KBM-7 (cell line): ENCODE data around the gene PLXND1.
"Not testable (repeated sequence)": the region's sequence is repeated elsewhere in the genome, so short reads cannot be mapped to it uniquely, and the experiment has no call there.

Experiments used
- DNase-seq: peaks from one replicate; pipeline ENCODE4 v3.0.0-alpha.2; 2015
- in situ Hi-C: fragments of 300-500 bp; cut with MboI; formaldehyde crosslinking; loops from 2 replicates; pipeline ENCODE4 v1.14.3; 2020; ENCODE audit warnings: low sequenced_read_pairs, low pct_unique_long_range_greater_than_20kb, mixed read lengths

The PLXND1 gene

DNA sequence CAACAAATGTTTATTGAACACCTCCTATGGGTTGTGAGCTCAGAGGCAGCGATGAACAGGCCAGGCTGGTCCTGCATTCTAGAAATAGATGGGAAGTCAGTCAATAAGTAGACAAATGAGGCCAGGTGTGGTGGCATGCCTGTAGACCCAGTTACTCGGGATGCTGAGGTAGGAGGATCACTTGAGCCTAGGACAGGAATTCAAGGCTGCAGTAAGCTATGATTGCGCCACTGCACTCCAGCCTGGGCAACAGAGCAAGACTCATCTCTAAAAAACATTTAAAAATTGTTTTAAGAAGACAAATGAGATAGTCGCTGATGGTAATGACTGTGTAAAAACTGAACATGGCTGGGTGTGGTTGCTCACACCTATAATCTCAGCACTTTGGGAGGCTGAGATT is 82.4 kb downstream of the PLXND1 start:
- no peak for DNase-seq
- in situ Hi-C loops = no loop called here

DNA sequence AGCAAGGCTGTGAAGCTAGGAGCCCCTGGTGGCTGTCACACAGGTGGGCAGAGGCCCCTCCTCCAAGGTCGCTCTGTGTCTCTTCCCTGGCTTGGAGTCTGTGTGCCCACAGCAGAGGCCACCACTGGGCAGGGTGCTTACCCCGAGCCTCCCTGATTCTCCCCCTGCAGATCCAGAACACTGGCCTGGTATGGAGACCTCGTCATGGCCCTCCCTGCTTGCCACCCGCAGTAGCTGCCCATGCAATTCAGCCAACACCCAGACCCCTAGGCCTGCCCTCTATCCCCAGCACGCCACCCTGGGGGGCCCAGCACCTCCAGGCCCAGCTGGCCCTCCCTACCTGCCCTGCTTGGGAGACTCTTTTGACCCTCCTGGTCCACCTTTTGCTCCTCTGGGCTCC is 83.5 kb downstream of the PLXND1 start:
- DNase-seq = no peak
- in situ Hi-C loops = no loop called here

DNA sequence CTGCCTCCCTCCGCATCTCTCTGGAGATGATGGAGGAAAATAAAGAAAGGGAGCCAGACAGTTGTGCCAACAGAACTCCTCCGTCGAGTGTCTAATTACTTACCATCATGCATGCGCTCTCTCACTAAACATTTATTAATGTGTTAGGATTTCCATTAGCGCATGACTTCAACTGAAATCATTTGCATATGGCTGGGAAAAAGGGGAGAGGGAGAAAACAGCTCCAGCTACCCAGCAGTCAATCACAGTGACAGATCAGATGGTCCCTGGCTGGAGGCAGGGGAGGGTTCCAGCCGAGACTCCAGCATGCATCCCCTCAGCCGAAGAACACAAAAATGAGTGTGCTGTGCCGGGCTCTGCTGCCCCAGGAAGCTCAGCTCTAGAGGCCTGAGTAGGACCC is 84.9 kb downstream of the PLXND1 start:
- no peak for DNase-seq
- in situ Hi-C loops = no loop called here

DNA sequence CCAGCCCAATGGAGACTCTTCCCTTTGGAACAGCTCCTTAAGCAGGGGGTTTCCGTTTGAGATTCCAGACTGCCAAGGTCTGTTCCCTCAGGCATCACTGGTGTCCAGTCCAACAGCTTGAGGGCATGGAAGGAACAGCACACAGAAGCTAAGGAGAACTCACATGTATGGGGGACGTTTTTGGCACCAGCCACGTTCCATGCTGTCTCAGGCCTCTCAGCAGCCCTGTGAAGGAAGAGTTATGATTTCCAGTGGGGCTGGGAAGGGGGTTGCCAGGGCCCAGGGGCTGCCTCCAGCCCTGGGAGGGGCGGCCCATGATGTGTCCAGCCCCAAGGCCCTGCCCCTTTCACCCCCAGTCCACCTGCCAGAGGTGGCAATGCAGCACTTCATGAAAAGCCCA is 85.5 kb downstream of the PLXND1 start:
- DNase-seq = no peak
- in situ Hi-C loops = no loop called here

DNA sequence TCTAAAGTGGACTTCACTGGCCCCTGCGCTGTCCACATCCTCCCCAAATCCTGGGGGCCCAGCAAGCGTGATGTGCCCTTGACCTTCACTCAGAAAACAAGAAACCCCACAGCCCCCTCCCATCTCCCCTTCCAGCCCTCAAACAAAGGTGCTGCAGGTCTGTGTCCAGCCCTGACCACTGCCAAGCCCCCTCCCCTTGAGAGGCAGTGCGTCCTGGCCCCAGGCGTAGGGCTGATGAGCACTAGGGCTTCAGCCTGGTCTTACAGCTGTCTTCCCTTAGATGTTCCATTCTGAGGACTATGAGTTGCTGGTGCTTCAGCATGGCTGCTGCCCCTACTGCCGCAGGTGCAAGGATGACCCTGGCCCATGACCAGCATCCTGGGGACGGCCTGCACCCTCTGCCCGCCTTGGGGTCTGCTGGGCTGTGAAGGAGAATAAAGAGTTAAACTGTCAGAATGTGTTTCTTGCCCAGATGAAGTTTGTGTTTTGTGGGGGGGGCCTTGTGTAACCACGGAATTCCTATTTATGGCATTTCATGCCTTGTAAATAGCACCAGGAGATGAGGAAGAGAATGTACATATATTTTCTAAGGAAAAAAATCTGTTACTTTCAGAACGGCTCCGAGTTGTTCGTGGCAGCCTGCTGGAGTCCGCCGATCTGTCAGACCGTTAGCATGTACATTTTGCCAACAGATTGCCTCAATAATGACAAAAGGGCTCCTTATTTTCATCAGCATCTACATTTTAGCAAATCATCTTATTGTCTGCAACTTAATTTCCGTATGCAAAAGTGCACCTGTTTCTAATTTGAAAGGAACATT is 86.4 kb downstream of the PLXND1 start:
- in situ Hi-C loops = no loop called here
- no peak for DNase-seq

DNA sequence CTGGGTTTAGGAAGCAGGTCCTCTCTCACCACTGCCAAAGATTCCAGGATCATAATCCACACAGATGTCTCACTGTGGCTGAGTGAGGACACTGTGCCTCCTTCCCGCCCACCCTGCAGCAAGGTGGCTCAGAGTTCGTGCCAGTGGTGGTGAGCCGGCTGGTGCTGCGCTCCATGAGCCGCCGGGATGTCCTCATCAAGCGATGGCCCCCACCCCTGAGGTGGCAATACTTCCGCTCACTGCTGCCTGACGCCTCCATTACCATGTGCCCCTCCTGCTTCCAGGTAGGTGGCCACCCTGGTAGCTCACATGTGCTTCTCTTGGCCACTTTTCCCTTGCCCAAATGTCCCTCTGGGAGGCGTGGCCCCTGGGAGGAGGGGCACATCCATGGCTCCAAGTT is 87.0 kb downstream of the PLXND1 start:
- no peak for DNase-seq
- in situ Hi-C loops = no loop called here

DNA sequence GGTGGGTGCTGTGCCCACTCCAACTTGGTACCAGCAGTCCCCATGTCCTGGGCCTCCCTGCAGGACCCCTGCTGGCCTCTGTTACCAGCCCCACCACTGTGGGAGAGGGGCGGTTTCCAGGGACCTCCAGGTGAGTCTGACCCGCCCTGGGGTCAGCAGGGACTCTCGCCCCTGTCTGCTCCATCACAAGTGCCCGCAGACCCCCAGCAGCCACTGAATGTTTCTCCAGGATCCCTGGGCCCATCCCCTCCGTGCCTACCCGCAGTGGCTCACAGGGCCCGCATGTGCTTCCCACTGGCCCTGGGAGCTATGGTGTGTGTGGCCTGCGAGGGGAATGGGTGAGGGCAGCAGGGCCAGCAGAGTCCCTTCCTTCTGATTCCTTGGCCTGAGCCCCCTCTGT is 87.9 kb downstream of the PLXND1 start:
- in situ Hi-C loops = no loop called here
- no peak for DNase-seq

DNA sequence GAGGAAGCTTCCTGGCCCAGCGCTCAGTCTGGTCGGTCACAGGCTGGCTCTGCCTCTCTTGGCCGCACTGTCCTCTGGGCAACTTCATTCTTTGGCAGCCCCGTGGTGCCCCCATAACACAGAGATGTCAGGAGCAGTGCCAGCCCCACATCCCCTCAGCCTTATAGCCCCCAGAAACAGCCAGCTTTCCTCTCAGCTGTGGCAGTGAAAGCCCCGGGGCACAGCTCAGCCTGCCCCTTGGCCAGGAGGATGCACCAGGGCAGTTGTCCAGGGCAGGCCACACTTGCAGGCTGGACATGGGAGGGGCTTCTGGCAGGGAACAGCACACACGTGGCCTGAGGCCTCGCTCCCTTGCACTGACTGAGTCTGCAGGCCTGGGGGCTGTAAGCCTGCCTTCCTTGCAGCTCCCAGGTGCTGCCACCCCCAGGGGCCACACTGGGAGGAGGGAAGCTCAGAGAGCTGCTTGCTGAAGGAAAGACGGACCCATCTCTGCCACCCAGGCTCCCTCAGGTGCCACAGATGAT is 88.4 kb downstream of the PLXND1 start:
- DNase-seq = no peak
- in situ Hi-C loops = no loop called here

DNA sequence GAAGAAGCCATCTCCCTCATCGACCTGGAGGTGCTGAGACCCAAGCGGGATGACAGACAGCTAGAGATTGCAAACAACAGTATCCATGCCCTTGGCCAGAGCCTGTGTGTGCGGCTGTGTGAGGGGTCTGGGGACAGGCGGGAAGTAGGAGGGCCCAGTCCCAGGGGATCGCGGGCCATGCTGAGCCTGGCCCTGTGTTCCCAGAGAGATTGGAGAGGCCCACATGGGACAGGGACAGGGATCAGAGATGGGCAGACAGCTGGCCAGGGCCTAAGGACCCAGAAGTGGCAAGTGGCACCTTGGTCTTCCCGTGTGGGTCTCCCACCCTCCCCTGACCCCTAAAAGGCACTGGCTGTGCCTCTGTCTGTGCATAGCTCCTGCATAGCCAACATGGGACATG is 89.0 kb downstream of the PLXND1 start:
- DNase-seq = no peak
- in situ Hi-C loops = no loop called here

DNA sequence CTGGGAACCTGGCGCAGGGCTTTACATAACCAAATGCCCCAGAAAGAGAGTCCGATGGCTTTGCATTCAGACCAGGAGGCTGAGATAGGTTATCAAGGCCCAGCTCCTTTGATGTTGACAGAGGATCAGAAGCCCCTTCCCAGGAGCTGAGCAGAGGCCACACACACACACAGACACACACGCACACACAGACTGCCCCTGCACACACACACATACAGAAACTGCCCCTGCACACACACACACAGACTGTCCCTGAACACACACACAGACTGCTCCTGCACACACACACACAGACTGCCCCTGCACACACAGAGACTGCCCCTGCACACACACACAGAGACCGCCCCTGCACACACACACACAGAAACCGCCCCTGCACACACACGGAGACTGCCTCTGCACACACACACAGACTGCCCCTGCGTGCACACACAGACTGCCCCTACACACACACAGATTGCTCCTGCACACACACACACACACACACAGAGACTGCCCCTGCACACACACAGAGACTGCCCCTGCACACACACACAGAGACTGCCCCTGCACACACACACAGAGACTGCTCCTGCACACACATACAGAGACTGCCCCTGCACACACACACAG is 90.5 kb downstream of the PLXND1 start:
- not testable (repeated sequence) for DNase-seq

DNA sequence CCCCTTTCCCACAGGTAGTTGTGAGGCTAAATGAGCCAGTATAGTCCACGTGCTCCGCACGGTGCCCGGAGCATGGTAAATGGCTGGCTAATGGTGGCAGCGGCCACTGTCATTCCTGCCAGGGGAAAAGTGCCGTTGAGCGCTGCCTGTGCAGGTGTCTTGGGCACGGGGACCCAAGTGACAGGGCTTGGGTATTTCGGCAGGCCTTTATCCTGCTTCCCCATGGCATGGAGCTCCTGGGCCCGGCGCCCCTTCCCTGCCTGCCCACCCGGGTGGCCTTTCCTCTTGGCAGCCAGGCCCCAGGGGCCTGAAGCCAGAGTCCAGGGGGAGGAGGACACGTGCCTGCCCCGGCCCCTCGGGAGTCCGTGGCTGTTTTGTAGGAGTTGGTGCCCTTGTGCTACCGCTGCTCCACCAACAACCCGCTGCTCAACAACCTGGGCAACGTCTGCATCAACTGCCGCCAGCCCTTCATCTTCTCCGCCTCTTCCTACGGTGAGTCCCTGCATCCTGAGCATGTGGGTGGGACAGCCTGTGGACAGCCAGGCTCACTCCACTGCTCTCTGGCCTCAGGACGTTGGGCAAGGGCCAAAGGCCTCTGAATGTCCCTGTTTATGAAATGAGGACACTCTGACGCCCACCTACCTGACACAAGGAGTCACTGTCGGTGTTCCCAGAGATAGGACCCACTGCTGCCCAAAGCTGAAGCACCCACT is 91.2 kb downstream of the PLXND1 start:
- DNase-seq, in situ Hi-C loops: not testable (repeated sequence)

More for the DNA sequence above, 90.5 kb downstream of the PLXND1 start:
- in situ Hi-C loops = not testable (repeated sequence)

DNA sequence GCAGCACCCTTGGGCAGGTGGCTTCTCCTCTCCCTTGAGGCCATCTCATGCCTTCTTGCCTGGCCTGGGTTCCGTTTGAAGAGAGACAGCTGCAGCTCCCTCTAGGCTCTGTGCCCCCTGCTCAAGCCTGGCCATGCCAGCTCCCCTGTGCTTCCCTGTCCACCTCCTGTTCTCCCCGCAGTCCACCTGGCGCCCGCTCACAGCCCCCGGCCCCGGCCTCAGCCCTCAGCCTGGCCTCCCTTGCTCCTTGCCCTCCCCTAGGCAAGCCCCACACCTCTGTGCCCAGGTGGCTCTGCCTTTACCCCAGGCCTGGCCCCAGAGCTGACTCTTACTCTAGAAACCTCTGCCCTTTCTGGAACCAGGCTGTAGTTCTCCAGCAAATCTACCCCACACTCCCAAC is 91.9 kb downstream of the PLXND1 start:
- DNase-seq = no peak
- in situ Hi-C loops = no loop called here

DNA sequence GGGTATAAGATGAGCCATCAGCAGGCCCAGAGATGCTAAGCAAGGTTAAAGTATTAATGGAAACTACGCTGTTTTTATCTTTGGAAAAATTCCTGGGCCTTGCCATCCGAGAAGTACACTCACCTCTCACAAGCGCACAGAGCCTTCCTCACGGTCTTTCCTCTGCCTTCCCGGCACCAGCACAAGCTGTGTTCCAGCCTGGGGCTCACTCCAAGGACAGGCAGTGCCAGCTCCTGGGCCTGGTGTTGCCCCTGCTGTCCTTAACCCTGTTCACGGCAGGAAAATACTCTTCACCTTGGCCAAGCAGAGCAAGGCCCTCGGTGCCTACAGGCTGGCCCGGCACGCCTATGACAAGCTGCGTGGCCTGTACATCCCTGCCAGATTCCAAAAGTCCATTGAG is 92.4 kb downstream of the PLXND1 start:
- in situ Hi-C loops = no loop called here
- DNase-seq = no peak

DNA sequence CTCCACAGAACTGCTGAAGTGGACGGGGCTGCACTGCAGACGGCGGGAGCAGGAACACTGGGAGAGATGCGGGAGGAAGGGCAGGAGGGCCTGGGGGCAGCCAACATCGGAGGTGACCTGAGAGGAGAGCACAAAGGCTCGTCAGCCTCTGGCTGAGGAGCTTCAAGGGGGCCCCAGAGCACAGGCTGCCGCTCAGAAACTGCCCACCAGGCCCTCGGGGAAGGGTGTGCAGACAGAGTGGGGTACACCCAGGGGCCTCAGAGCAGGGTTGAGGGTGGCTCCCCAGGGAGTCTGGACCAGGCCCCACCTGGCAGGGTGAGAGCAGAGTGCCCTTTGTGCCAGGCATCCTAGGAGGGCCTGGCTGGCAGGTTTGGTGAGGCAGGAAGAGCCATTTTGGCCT is 92.8 kb downstream of the PLXND1 start:
- no peak for DNase-seq
- in situ Hi-C loops = no loop called here

DNA sequence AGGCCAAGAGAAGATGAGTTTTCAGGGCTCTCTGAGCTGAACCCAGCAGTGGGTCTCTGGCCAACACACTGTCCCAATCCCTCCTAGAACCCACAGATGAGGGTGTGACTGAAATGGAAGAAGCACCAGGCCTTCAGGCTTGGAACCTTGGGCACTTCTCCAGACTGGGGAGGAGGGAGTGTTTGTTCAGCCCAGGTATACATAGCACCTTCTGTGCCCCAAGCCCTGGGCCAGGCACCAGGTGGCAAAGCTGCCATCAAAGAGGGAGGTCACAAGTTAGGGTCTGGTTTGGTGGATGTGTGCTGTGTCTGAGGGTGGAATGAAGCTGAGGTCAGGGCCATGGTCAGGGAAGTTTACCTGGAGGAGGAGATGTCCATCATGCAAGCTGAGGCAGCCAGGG is 93.9 kb downstream of the PLXND1 start:
- in situ Hi-C loops = no loop called here
- DNase-seq = no peak

DNA sequence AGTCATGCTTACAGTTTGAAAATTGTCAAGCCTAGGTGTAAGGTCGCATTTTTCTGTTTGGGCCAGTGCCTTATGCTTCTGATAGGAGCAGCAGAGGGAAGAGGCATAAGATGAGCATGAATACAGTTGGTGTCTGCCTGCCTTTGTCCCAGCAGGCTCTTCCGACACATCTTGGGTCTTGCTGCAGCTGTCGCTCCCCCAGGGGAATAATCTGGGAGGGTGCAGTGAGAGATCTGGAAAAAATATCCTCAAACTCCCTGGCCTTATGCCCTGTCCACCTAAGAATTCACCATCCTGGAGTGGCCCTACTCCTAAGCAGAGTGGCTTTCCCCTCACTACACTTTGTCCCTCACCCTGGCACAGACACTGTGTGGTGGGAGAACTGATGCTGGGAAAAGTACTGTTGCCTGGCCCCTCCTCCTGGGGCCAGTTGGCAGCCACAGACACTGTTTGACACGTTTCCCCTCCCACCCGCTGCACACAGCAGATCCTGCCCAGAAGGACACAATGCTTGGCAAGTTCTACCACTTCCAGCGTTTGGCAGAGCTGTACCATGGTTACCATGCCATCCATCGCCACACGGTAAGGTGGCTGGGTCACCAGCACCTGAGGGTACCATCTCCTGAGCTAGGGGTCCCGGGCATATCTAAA is 99.2 kb downstream of the PLXND1 start:
- no peak for DNase-seq
- in situ Hi-C loops = no loop called here

DNA sequence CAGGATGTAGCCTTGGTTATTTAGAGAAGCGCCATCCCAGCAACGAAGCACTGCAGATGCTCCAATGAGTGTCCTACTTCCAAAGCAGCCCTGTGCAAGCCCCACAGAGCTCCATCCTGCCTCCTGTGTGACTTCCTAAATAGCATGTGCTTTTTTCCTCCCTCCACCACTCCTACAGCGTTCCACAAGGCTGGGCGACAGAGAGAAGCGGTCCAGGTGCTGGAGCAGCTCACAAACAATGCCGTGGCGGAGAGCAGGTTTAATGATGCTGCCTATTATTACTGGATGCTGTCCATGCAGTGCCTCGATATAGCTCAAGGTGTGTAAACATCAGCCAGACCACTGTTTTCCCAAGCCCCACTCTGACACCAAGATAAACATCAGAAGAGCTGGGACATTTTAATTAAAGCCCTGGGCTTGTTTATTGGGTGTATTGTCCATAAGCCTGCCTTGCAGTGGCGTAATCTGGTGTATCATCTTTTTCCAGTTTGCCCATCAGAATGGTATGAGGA is 100.2 kb downstream of the PLXND1 start:
- in situ Hi-C loops = no loop called here
- no peak for DNase-seq

DNA sequence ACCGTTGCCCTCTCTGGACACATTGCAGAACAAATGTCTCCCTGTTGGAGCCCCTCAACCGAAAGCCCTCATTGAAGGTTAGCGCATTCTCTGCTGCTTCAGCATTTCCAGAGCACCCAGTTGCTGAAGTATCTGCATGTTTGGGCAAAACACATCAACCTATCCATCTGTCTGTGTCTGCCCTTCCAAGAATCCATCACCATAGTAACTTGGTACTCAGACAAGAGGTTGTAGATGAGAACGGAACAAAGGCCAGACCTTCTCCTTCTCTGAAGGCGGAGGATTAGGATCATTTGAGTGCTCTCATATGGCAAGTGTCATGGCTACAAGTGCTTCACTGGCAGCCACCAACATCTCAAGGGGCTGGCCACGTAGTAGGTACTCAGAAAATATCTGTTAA is 101.1 kb downstream of the PLXND1 start:
- in situ Hi-C loops = no loop called here
- no peak for DNase-seq
